MM.1S (cell line): ENCODE measurements around the gene TDRD7.

Experiments
- DNase-seq: peaks from one replicate; pipeline ENCODE4 v3.0.0-alpha.2; 2015
- H2AFZ ChIP-seq: fragments of 300-600 bp; sonication (generic); 2 replicates; pipeline ENCODE4 v1.6.0; 2016; ENCODE audit warnings: antibody characterized with exemption, low read length
- H3F3A ChIP-seq: fragments of 300-600 bp; sonication (generic); 2 replicates; pipeline ENCODE4 v1.6.1; 2016; ENCODE audit warnings: mild to moderate bottlenecking, antibody characterized with exemption, low read length, moderate library complexity, mixed read lengths; ENCODE audit not compliant: insufficient read depth
- H3K27ac ChIP-seq: fragments of 300-600 bp; sonication (generic); 2 replicates; pipeline ENCODE4 v1.5.1; 2016; ENCODE audit warnings: mild to moderate bottlenecking, low read length
- H3K27me3 ChIP-seq: fragments of 300-600 bp; sonication (generic); replicated peaks from 2 replicates; pipeline ENCODE4 v1.6.0; 2016; ENCODE audit warnings: low read length; ENCODE audit not compliant: insufficient read depth
- H3K36me3 ChIP-seq: fragments of 300-600 bp; sonication (generic); replicated peaks from 2 replicates; pipeline ENCODE4 v1.6.1; 2016; ENCODE audit warnings: mild to moderate bottlenecking, low read length, mixed read lengths; ENCODE audit not compliant: insufficient read depth
- H3K4me1 ChIP-seq: fragments of 300-600 bp; sonication (generic); 2 replicates; pipeline ENCODE4 v1.6.1; 2016; ENCODE audit warnings: low read length, mixed read lengths
- H3K4me2 ChIP-seq: fragments of 300-600 bp; sonication (generic); 2 replicates; pipeline ENCODE4 v1.6.0; 2016; ENCODE audit warnings: low read depth, low read length
- H3K4me3 ChIP-seq: fragments of 300-600 bp; sonication (generic); 2 replicates; pipeline ENCODE4 v1.5.1; 2016; ENCODE audit warnings: low read length, mixed read lengths
- H3K79me2 ChIP-seq: fragments of 300-600 bp; sonication (generic); 2 replicates; pipeline ENCODE4 v1.6.1; 2016; ENCODE audit warnings: mixed run types, low read length, mixed read lengths
- H3K9ac ChIP-seq: fragments of 300-600 bp; sonication (generic); 2 replicates; pipeline ENCODE4 v1.6.1; 2016; ENCODE audit warnings: low read length, mixed read lengths
- H3K9me2 ChIP-seq: fragments of 300-600 bp; sonication (generic); replicated peaks from 2 replicates; pipeline ENCODE4 v1.6.1; 2016; ENCODE audit warnings: mild to moderate bottlenecking, low read length, mixed read lengths; ENCODE audit not compliant: insufficient read depth
- H3K9me3 ChIP-seq: fragments of 300-600 bp; sonication (generic); replicated peaks from 2 replicates; pipeline ENCODE4 v1.6.1; 2016; ENCODE audit warnings: mild to moderate bottlenecking, low read length, mixed read lengths; ENCODE audit not compliant: insufficient read depth
- H4K20me1 ChIP-seq: fragments of 300-600 bp; sonication (generic); 2 replicates; pipeline ENCODE4 v1.6.1; 2016; ENCODE audit warnings: mild to moderate bottlenecking, low read length, moderate library complexity, mixed read lengths; ENCODE audit not compliant: insufficient read depth
- CTCF ChIP-seq: fragments of 300-600 bp; sonication (generic); IDR thresholded peaks from 2 replicates; pipeline ENCODE4 v1.5.1; 2016; ENCODE audit warnings: antibody characterized with exemption, low read length, mixed read lengths
- EZH2 ChIP-seq: fragments of 300-600 bp; sonication (generic); optimal IDR thresholded peaks from 2 replicates; pipeline ENCODE3; 2017; ENCODE audit warnings: low read depth, mild to moderate bottlenecking, antibody characterized with exemption, low read length, mixed read lengths
- EZH2phosphoT487 ChIP-seq: fragments of 300-600 bp; sonication (generic); IDR thresholded peaks from 2 replicates; pipeline ENCODE4 v1.6.1; 2018; ENCODE audit warnings: antibody characterized with exemption, low read length

TDRD7 gene

GRCh38 chr9:97503862-97504210, 91.9 kb downstream of the TDRD7 start:
- no peak for TF ChIP-seq EZH2
- no peak for TF ChIP-seq CTCF
- no peak for TF ChIP-seq EZH2phosphoT487
- no peaks in the 10 kb centered on the region for H4K20me1 ChIP-seq
- H3K27me3 ChIP-seq, result 0 out of 2 replicates have a peak, but pooled peaks cover 6% of the 10 kb centered on the region
- H2AFZ ChIP-seq, result no peak overlapping the region
- H3K9ac ChIP-seq, result no peak overlapping the region
- no peak overlapping the region for H3K4me2 ChIP-seq
- no peaks in the 10 kb centered on the region for H3K9me3 ChIP-seq
- H3K79me2 ChIP-seq, result no peaks in the 10 kb centered on the region; the same call in 1 of the 2 replicates
- no peak overlapping the region for H3K27ac ChIP-seq
- no peaks in the 10 kb centered on the region for H3K4me1 ChIP-seq
- H3K9me2 ChIP-seq, result no peaks in the 10 kb centered on the region
- peaks cover 7% of the 10 kb centered on the region; the same call in 1 of the 2 replicates for H3F3A ChIP-seq
- H3K4me3 ChIP-seq, result no peak overlapping the region
- no peak for DNase-seq
- H3K36me3 ChIP-seq, result no peaks in the 10 kb centered on the region

GRCh38 chr9:97504381-97505216, 92.7 kb downstream of the TDRD7 start:
- H2AFZ ChIP-seq, result no peak overlapping the region
- H3K4me1 ChIP-seq, result no peaks in the 10 kb centered on the region
- H3K27ac ChIP-seq, result no peak overlapping the region
- TF ChIP-seq CTCF (no peak), EZH2phosphoT487 (no peak), EZH2 (no peak)
- H3K27me3 ChIP-seq, result 0 out of 2 replicates have a peak, but pooled peaks cover 6% of the 10 kb centered on the region
- DNase-seq, result no peak
- no peaks in the 10 kb centered on the region for H3K36me3 ChIP-seq
- no peaks in the 10 kb centered on the region for H3K9me3 ChIP-seq
- H4K20me1 ChIP-seq, result no peaks in the 10 kb centered on the region
- H3K4me2 ChIP-seq, result no peak overlapping the region
- no peaks in the 10 kb centered on the region for H3K9me2 ChIP-seq
- H3F3A ChIP-seq, result peaks cover 7% of the 10 kb centered on the region; the same call in 1 of the 2 replicates
- no peak overlapping the region for H3K4me3 ChIP-seq
- H3K9ac ChIP-seq, result no peak overlapping the region
- H3K79me2 ChIP-seq, result no peaks in the 10 kb centered on the region; the same call in 1 of the 2 replicates

GRCh38 chr9:97505845-97506244, 93.9 kb downstream of the TDRD7 start:
- no peak overlapping the region for H2AFZ ChIP-seq
- H3K9me3 ChIP-seq, result no peaks in the 10 kb centered on the region
- no peak for DNase-seq
- no peaks in the 10 kb centered on the region for H3K27me3 ChIP-seq
- H3F3A ChIP-seq, result peaks cover 5% of the 10 kb centered on the region; the same call in 1 of the 2 replicates
- no peak for TF ChIP-seq EZH2phosphoT487
- no peak for TF ChIP-seq CTCF
- TF ChIP-seq EZH2, result no peak
- H3K27ac ChIP-seq, result no peak overlapping the region
- no peaks in the 10 kb centered on the region; the same call in 1 of the 2 replicates for H3K79me2 ChIP-seq
- peaks cover 5% of the 10 kb centered on the region; the same call in 1 of the 2 replicates for H3K4me1 ChIP-seq
- no peak overlapping the region for H3K9ac ChIP-seq
- no peaks in the 10 kb centered on the region for H4K20me1 ChIP-seq
- H3K4me3 ChIP-seq, result no peak overlapping the region
- no peaks in the 10 kb centered on the region for H3K9me2 ChIP-seq
- no peaks in the 10 kb centered on the region for H3K36me3 ChIP-seq
- no peak overlapping the region for H3K4me2 ChIP-seq
